Fibroblast of lung (primary cell): ENCODE results near the gene INVS. TPM values are rescaled to one million over a fixed set of nuclear protein-coding genes. Genes with fewer than 3 reads are reported as not detected.

Experiments used
- DNase-seq, 2 donors: peaks; one replicate each; pipeline versions ENCODE4 v3.0.0 to v3.0.0-alpha.2; 2010; ENCODE audit warnings: low read depth in 2 of 2
- H2AFZ ChIP-seq: 2 replicates; pipeline ENCODE4 v1.5.1; 2012; ENCODE audit warnings: low read length, control low read depth, inconsistent platforms
- H3K27ac ChIP-seq: 2 replicates; pipeline ENCODE4 v1.5.1; 2011; ENCODE audit warnings: low read length, control low read depth; ENCODE audit not compliant: insufficient read depth
- H3K27me3 ChIP-seq: 2 replicates; pipeline ENCODE4 v1.5.1; 2011; ENCODE audit warnings: mild to moderate bottlenecking, low read length; ENCODE audit not compliant: control insufficient read depth, insufficient read depth
- H3K36me3 ChIP-seq: 2 replicates; pipeline ENCODE4 v1.5.1; 2011; ENCODE audit warnings: low read length; ENCODE audit not compliant: control insufficient read depth, insufficient read depth
- H3K4me1 ChIP-seq: 2 replicates; pipeline ENCODE4 v1.5.1; 2011; ENCODE audit warnings: low read length; ENCODE audit not compliant: control insufficient read depth, insufficient read depth; ENCODE audit errors: extremely low read depth
- H3K4me2 ChIP-seq: 2 replicates; pipeline ENCODE4 v1.5.1; 2011; ENCODE audit warnings: low read length, control low read depth; ENCODE audit not compliant: insufficient read depth; ENCODE audit errors: extremely low read depth
- H3K4me3 ChIP-seq, 4 experiments: fragments of 200-600 bp in 1 of 4; sonication (generic) in 1 of 4; replicated peaks in 1 of 4; 2 replicates each; pipeline ENCODE4 v1.5.1; 2011 to 2016; ENCODE audit warnings: low read length in 4 of 4, low read depth in 3 of 4, mild to moderate bottlenecking in 3 of 4, control low read depth in 2 of 4, inconsistent platforms in 1 of 4, mixed read lengths in 1 of 4; ENCODE audit not compliant: insufficient read depth in 1 of 4; ENCODE audit errors: control extremely low read depth in 1 of 4
- H3K79me2 ChIP-seq: 2 replicates; pipeline ENCODE4 v1.5.1; 2012; ENCODE audit warnings: mild to moderate bottlenecking, low read length, inconsistent platforms; ENCODE audit not compliant: control insufficient read depth, insufficient read depth
- H3K9ac ChIP-seq: 2 replicates; pipeline ENCODE4 v1.5.1; 2011; ENCODE audit warnings: mild to moderate bottlenecking, low read length, control low read depth; ENCODE audit not compliant: insufficient read depth
- H3K9me3 ChIP-seq: 2 replicates; pipeline ENCODE4 v1.5.1; 2012; ENCODE audit warnings: low read depth, low read length; ENCODE audit not compliant: control insufficient read depth, insufficient read depth
- H4K20me1 ChIP-seq: 2 replicates; pipeline ENCODE4 v1.5.1; 2011; ENCODE audit warnings: low read length; ENCODE audit not compliant: control insufficient read depth, insufficient read depth; ENCODE audit errors: extremely low read depth
- EZH2 ChIP-seq: IDR thresholded peaks from 2 replicates; pipeline ENCODE4 v1.5.1; 2012; ENCODE audit warnings: low read length, control low read depth, mild to moderate bottlenecking; ENCODE audit errors: missing control alignments
- polyA plus RNA-seq, 2 donors: library from polyadenylated mRNA; depleted of rRNA in 1 of 2; stranded (reverse) in 1 of 2; unstranded in 1 of 2; fragments of >200 nt; gene quantifications; 2 replicates each; pipeline ENCODE4 v1.2.1, GENCODE V29; 2011 to 2012; ENCODE audit warnings: missing spikeins in 1 of 2
- total RNA-seq: library from RNA; depleted of rRNA; stranded (reverse); fragments of >200 nt; gene quantifications from 2 replicates; pipeline ENCODE4 v1.2.1, GENCODE V29; 2014
- TF ChIP-seq, protein P1 (sequence below), 2 donors: IDR thresholded peaks in 1 of 2; conservative IDR thresholded peaks in 1 of 2; 1 replicate in 1 of 2; 2 replicates in 1 of 2; pipeline ENCODE4 v1.5.1; 2011 to 2012; ENCODE audit warnings: low read length in 2 of 2, control low read depth in 1 of 2, inconsistent platforms in 1 of 2, low read depth in 1 of 2, mild to moderate bottlenecking in 1 of 2

Gene INVS
- total and polyA plus RNA-seq, 2 donors (not counting 1 experiment from before 2014, with no cell fraction given) = 13.1 to 45.4 TPM

DNA sequence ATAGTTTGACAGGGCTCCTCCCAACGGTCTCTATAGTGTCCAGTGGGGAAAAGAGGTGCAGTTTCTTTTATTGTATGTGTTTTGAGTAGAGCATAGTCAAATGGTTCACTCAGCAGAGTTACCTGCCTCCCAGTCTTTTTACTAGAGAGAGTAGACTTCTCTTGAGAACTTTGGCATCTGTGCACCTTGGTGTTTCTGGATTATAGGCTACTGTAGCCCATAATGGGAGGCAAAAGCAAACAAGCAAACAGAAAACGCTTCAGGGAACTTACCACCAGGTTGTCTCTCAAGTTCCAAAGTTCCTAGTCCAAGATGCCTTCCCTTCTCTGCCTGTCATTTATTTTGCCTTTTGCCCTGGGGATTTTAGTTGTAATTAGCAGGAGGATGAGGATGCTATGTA lies 26.2 kb downstream of the INVS start:
- Histone ChIP-seq H2AFZ (no peak overlapping the region), H3K27me3 (no peaks in the 10 kb centered on the region), H3K9ac (no peak overlapping the region), H3K36me3 (no peaks in the 10 kb centered on the region), H3K4me2 (no peak overlapping the region), H4K20me1 (no peaks in the 10 kb centered on the region), H3K27ac (no peak overlapping the region), H3K79me2 (no peaks in the 10 kb centered on the region), H3K4me3 (no peak overlapping the region), H3K4me1 (no peaks in the 10 kb centered on the region), H3K9me3 (no peaks in the 10 kb centered on the region)
- DNase-seq = no peak
- no peak for TF ChIP-seq EZH2
- TF ChIP-seq, protein P1, sequence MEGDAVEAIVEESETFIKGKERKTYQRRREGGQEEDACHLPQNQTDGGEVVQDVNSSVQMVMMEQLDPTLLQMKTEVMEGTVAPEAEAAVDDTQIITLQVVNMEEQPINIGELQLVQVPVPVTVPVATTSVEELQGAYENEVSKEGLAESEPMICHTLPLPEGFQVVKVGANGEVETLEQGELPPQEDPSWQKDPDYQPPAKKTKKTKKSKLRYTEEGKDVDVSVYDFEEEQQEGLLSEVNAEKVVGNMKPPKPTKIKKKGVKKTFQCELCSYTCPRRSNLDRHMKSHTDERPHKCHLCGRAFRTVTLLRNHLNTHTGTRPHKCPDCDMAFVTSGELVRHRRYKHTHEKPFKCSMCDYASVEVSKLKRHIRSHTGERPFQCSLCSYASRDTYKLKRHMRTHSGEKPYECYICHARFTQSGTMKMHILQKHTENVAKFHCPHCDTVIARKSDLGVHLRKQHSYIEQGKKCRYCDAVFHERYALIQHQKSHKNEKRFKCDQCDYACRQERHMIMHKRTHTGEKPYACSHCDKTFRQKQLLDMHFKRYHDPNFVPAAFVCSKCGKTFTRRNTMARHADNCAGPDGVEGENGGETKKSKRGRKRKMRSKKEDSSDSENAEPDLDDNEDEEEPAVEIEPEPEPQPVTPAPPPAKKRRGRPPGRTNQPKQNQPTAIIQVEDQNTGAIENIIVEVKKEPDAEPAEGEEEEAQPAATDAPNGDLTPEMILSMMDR (conservative IDR thresholded peaks at IDR 0.05 in 1 of 2, IDR thresholded peaks at IDR 0.05 in 1 of 2; ENCODE audit: low read depth in 1 of 2, low read length in 2 of 2) = no peak

DNA sequence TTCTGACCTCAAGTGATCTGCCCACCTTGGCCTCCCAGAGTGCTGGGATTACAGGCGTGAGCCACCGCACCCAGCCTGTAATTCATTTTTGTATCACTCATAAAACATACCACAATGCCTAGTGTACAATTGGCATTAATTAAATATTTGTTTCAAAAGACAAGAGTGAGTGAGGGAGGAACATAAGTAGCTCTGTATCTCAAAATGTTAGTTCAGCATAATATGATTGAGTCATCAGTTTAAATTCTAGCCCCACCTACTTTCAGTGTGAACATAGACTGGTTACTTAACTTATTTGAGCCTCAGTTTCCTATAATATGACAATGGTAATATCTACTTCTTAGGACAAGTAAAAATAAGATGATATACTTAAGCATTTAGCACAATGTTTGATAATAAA lies 26.9 kb downstream of the INVS start:
- no peaks in the 10 kb centered on the region for H4K20me1 ChIP-seq
- no peaks in the 10 kb centered on the region for H3K27me3 ChIP-seq
- no peak overlapping the region for H2AFZ ChIP-seq
- H3K9me3 ChIP-seq = no peaks in the 10 kb centered on the region
- no peak for TF ChIP-seq EZH2
- TF ChIP-seq, protein P1 (conservative IDR thresholded peaks at IDR 0.05 in 1 of 2, IDR thresholded peaks at IDR 0.05 in 1 of 2; ENCODE audit: low read depth in 1 of 2, low read length in 2 of 2) = no peak
- H3K4me2 ChIP-seq = no peak overlapping the region
- H3K79me2 ChIP-seq = no peaks in the 10 kb centered on the region
- H3K9ac ChIP-seq = no peak overlapping the region
- no peak overlapping the region for H3K27ac ChIP-seq
- no peak for DNase-seq
- H3K4me1 ChIP-seq = no peaks in the 10 kb centered on the region
- H3K36me3 ChIP-seq = no peaks in the 10 kb centered on the region
- no peak overlapping the region for H3K4me3 ChIP-seq

DNA sequence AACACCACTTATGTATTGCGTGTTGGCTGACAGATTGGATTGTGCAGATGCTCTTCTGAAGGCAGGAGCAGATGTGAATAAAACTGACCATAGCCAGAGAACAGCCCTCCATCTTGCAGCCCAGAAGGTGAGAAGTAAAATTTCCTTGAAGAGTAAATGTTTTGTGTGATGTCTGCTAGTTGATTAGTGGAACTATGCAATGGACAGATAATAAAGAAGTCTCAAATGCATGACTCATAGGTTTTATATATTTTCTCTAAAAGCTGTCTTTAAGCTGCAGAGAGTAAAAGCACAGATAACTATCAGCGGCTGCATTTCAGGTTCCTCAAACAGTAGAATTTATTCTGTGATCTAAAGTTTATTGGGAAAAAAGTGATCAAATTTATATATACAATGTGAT lies 27.4 kb downstream of the INVS start:
- Histone ChIP-seq H3K4me3 (no peak overlapping the region), H3K9me3 (no peaks in the 10 kb centered on the region), H3K4me1 (no peaks in the 10 kb centered on the region), H4K20me1 (no peaks in the 10 kb centered on the region), H3K4me2 (no peak overlapping the region), H3K27me3 (no peaks in the 10 kb centered on the region), H3K79me2 (no peaks in the 10 kb centered on the region), H3K27ac (no peak overlapping the region), H3K9ac (no peak overlapping the region), H3K36me3 (no peaks in the 10 kb centered on the region), H2AFZ (no peak overlapping the region)
- no peak for DNase-seq
- TF ChIP-seq EZH2 = no peak
- TF ChIP-seq, protein P1 (conservative IDR thresholded peaks at IDR 0.05 in 1 of 2, IDR thresholded peaks at IDR 0.05 in 1 of 2; ENCODE audit: low read depth in 1 of 2, low read length in 2 of 2) = no peak
